Measurements from ENCODE around the gene CD200R1L. TPM values are rescaled to one million over a fixed set of nuclear protein-coding genes. Genes with fewer than 3 reads are reported as not detected.

Gene CD200R1L
- total RNA-seq, 1 experiment from 2014 or later: not detected

DNA sequence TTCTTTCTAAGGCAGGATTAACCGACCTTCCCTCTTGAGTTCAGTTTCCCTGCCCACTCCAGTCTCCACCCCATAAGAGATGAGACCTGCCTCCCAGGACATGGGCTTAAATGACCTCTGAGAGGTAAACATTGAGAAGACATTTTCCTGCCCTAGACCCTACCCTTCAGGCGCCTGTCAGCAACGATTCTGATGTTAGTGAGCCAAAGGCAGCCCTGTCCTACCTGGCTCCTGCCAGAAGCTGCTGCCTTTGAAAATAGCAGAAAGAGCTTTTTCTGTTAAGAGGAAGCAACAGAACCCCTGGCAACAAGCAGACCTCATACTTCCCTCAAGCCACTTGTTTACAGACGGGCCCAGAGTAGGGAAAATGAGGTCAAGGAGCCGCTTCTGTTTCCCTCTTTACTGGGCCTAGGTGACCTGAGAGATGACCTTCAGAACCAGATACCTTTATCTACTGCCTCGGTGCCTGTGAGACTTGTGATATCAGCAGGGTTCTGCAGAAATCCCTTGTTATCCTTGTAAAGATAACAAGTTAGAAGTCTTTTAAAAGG is 52.0 kb downstream of the CD200R1L start (continued):
- TF ChIP-seq, protein P1, sequence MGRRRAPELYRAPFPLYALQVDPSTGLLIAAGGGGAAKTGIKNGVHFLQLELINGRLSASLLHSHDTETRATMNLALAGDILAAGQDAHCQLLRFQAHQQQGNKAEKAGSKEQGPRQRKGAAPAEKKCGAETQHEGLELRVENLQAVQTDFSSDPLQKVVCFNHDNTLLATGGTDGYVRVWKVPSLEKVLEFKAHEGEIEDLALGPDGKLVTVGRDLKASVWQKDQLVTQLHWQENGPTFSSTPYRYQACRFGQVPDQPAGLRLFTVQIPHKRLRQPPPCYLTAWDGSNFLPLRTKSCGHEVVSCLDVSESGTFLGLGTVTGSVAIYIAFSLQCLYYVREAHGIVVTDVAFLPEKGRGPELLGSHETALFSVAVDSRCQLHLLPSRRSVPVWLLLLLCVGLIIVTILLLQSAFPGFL (CRISPR knock-in tag; IDR thresholded peaks at IDR 0.05; ENCODE audit: borderline replicate concordance): no peak

- H3K27ac Mint-ChIP-seq: no peak overlapping the region
Observed at GRCh38 chr3:112793326-112794081, 53.2 kb downstream of the CD200R1L start.

DNA sequence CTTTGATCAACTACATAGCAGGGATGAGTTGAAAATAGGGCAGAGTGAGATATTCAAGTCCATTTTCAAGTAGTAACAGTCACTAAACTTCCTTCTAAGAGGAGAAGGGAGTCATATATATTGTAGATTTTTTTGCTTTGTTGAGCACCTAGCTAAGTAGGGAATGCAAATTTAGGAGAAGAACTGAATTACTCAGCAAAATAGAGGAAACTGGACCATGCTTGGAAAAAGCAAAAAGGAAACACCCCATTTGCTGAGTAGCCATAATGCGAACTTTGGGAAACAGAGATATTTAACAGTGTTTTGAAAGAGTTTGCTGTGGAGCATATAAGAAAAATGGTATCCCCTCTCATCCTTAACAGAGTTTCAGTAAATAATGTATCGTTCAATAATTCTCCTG is 54.9 kb downstream of the CD200R1L start:
- Mint-ChIP-seq H3K27ac (no peak overlapping the region), H3K36me3 (peaks cover 16% of the 10 kb centered on the region), H3K4me3 (no peak overlapping the region), H3K4me1 (peaks cover 19% of the 10 kb centered on the region), H3K27me3 (ENCODE audit: low read depth) (no peaks in the 10 kb centered on the region), H3K9me3 (peaks cover 29% of the 10 kb centered on the region)
- ATAC-seq: no peak
- no peak for DNase-seq (ENCODE audit: low spot score)
- TF ChIP-seq NR1H2 (CRISPR knock-in tag; IDR thresholded peaks at IDR 0.05) (no peak), ATF3 (CRISPR knock-in tag; conservative IDR thresholded peaks at IDR 0.05) (no peak), CREB1 (CRISPR knock-in tag; IDR thresholded peaks at IDR 0.05) (no peak)
- ChIA-PET POLR2A (no interaction called here), CTCF (no interaction called here)

More at GRCh38 chr3:112793326-112794081, 53.2 kb downstream of the CD200R1L start:
- H3K4me3 Mint-ChIP-seq: no peak overlapping the region
- ChIA-PET CTCF (no interaction called here), POLR2A (no interaction called here)
- no peak for ATAC-seq
- no peak for TF ChIP-seq MXD4 (CRISPR knock-in tag; IDR thresholded peaks at IDR 0.05; ENCODE audit: borderline replicate concordance)
- TF ChIP-seq, protein P2, sequence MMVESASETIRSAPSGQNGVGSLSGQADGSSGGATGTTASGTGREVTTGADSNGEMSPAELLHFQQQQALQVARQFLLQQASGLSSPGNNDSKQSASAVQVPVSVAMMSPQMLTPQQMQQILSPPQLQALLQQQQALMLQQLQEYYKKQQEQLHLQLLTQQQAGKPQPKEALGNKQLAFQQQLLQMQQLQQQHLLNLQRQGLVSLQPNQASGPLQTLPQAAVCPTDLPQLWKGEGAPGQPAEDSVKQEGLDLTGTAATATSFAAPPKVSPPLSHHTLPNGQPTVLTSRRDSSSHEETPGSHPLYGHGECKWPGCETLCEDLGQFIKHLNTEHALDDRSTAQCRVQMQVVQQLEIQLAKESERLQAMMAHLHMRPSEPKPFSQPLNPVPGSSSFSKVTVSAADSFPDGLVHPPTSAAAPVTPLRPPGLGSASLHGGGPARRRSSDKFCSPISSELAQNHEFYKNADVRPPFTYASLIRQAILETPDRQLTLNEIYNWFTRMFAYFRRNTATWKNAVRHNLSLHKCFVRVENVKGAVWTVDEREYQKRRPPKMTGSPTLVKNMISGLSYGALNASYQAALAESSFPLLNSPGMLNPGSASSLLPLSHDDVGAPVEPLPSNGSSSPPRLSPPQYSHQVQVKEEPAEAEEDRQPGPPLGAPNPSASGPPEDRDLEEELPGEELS (CRISPR knock-in tag; IDR thresholded peaks at IDR 0.05): no peak
- TF ChIP-seq NFYB (CRISPR knock-in tag; conservative IDR thresholded peaks at IDR 0.05; ENCODE audit: low read depth): no peak
- no peak for TF ChIP-seq AR (CRISPR knock-in tag; IDR thresholded peaks at IDR 0.05)
- TF ChIP-seq GTF2I (CRISPR knock-in tag; conservative IDR thresholded peaks at IDR 0.05): no peak
- TF ChIP-seq ETV6 (CRISPR knock-in tag; IDR thresholded peaks at IDR 0.05): no peak
- no peak for TF ChIP-seq FOXJ3 (CRISPR knock-in tag; IDR thresholded peaks at IDR 0.05; ENCODE audit: borderline replicate concordance)
- H3K36me3 Mint-ChIP-seq: 0 out of 2 replicates have a peak, but pooled peaks cover 3% of the 10 kb centered on the region
- DNase-seq (ENCODE audit: low spot score): no peak
- H3K9me3 Mint-ChIP-seq: peaks cover 18% of the 10 kb centered on the region
- H3K4me1 Mint-ChIP-seq: peaks cover 19% of the 10 kb centered on the region
- no peaks in the 10 kb centered on the region for H3K27me3 Mint-ChIP-seq (ENCODE audit: low read depth)

DNA sequence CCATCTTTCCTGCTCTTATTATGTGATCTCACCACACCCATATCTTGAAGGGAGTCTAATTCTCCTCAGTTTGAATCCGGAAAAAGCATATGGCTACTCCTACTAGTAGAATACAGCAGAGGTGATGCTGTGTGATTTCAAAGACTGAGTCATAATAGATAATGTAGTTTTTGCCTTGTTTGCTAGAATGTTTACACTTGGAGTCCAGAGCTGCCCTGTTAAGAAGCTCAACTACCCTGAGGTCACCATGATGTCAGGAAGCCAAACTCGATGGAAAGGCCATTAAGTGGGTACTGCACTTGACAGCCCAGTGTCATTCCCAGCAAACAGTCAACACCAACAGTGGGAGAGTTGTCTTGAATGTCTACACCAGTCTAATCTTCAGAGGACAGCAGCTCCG is 56.9 kb downstream of the CD200R1L start:
- peaks cover 19% of the 10 kb centered on the region for H3K4me1 Mint-ChIP-seq
- ATAC-seq (no peak), DNase-seq (ENCODE audit: low spot score) (no peak)
- no peak overlapping the region for H3K4me3 Mint-ChIP-seq
- ChIA-PET POLR2A (no interaction called here), CTCF (interaction anchor here (1.0 kb wide), 1 partner anchor 55 kb away, joined by 4 read pairs; no protein-coding TSS in a partner anchor)
- H3K27ac Mint-ChIP-seq: no peak overlapping the region
- TF ChIP-seq ZNF232 (CRISPR knock-in tag; IDR thresholded peaks at IDR 0.05) (no peak), JAZF1 (CRISPR knock-in tag; IDR thresholded peaks at IDR 0.05) (no peak), ZNF219 (CRISPR knock-in tag; IDR thresholded peaks at IDR 0.05; ENCODE audit: borderline replicate concordance) (no peak), GABPB1 (CRISPR knock-in tag; IDR thresholded peaks at IDR 0.05) (no peak)
- TF ChIP-seq, protein P3, sequence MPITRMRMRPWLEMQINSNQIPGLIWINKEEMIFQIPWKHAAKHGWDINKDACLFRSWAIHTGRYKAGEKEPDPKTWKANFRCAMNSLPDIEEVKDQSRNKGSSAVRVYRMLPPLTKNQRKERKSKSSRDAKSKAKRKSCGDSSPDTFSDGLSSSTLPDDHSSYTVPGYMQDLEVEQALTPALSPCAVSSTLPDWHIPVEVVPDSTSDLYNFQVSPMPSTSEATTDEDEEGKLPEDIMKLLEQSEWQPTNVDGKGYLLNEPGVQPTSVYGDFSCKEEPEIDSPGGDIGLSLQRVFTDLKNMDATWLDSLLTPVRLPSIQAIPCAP (CRISPR knock-in tag; IDR thresholded peaks at IDR 0.05): no peak
- no peaks in the 10 kb centered on the region for H3K27me3 Mint-ChIP-seq (ENCODE audit: low read depth)
- H3K36me3 Mint-ChIP-seq: peaks cover 16% of the 10 kb centered on the region
- H3K9me3 Mint-ChIP-seq: peaks cover 28% of the 10 kb centered on the region

All from WTC11 (cell line).